Measurements from ENCODE around the gene CRYAB.

DNA sequence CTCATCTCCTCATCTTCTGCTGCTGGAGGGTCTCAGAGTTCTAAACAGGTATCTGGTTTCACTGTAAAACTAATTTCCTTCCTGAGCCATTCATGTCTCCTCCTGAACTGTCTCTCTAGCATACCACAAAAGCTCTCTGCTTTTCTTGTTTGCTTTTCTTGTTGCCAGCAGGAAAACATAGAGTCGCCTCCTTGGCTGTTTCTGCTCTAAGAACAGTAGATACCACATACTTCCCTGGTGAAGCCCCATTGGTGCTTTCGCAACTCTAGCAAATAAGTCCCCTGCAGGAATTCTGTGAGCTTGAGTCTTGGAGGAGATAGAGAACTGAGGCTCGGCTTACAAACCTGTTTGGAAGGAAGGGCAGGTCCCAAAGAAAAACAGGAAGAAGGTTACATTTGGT is 32.6 kb upstream of the CRYAB start:
- TF ChIP-seq CTCF (conservative IDR thresholded peaks at IDR 0.05; ENCODE audit: low read depth, low read length) (no peak), EZH2 (IDR thresholded peaks at IDR 0.05; ENCODE audit: borderline replicate concordance, low read depth, low read length, poor library complexity, severe bottlenecking) (no peak)
